MM.1S (cell line): ENCODE measurements around the gene DUSP23.

Experiments used
- DNase-seq: peaks from one replicate; pipeline ENCODE4 v3.0.0-alpha.2; 2015
- H2AFZ ChIP-seq: fragments of 300-600 bp; sonication (generic); 2 replicates; pipeline ENCODE4 v1.6.0; 2016; ENCODE audit warnings: antibody characterized with exemption, low read length
- H3F3A ChIP-seq: fragments of 300-600 bp; sonication (generic); 2 replicates; pipeline ENCODE4 v1.6.1; 2016; ENCODE audit warnings: mild to moderate bottlenecking, antibody characterized with exemption, low read length, moderate library complexity, mixed read lengths; ENCODE audit not compliant: insufficient read depth
- H3K27ac ChIP-seq: fragments of 300-600 bp; sonication (generic); 2 replicates; pipeline ENCODE4 v1.5.1; 2016; ENCODE audit warnings: mild to moderate bottlenecking, low read length
- H3K27me3 ChIP-seq: fragments of 300-600 bp; sonication (generic); replicated peaks from 2 replicates; pipeline ENCODE4 v1.6.0; 2016; ENCODE audit warnings: low read length; ENCODE audit not compliant: insufficient read depth
- H3K36me3 ChIP-seq: fragments of 300-600 bp; sonication (generic); replicated peaks from 2 replicates; pipeline ENCODE4 v1.6.1; 2016; ENCODE audit warnings: mild to moderate bottlenecking, low read length, mixed read lengths; ENCODE audit not compliant: insufficient read depth
- H3K4me1 ChIP-seq: fragments of 300-600 bp; sonication (generic); 2 replicates; pipeline ENCODE4 v1.6.1; 2016; ENCODE audit warnings: low read length, mixed read lengths
- H3K4me2 ChIP-seq: fragments of 300-600 bp; sonication (generic); 2 replicates; pipeline ENCODE4 v1.6.0; 2016; ENCODE audit warnings: low read depth, low read length
- H3K4me3 ChIP-seq: fragments of 300-600 bp; sonication (generic); 2 replicates; pipeline ENCODE4 v1.5.1; 2016; ENCODE audit warnings: low read length, mixed read lengths
- H3K79me2 ChIP-seq: fragments of 300-600 bp; sonication (generic); 2 replicates; pipeline ENCODE4 v1.6.1; 2016; ENCODE audit warnings: mixed run types, low read length, mixed read lengths
- H3K9ac ChIP-seq: fragments of 300-600 bp; sonication (generic); 2 replicates; pipeline ENCODE4 v1.6.1; 2016; ENCODE audit warnings: low read length, mixed read lengths
- H3K9me2 ChIP-seq: fragments of 300-600 bp; sonication (generic); replicated peaks from 2 replicates; pipeline ENCODE4 v1.6.1; 2016; ENCODE audit warnings: mild to moderate bottlenecking, low read length, mixed read lengths; ENCODE audit not compliant: insufficient read depth
- H3K9me3 ChIP-seq: fragments of 300-600 bp; sonication (generic); replicated peaks from 2 replicates; pipeline ENCODE4 v1.6.1; 2016; ENCODE audit warnings: mild to moderate bottlenecking, low read length, mixed read lengths; ENCODE audit not compliant: insufficient read depth
- H4K20me1 ChIP-seq: fragments of 300-600 bp; sonication (generic); 2 replicates; pipeline ENCODE4 v1.6.1; 2016; ENCODE audit warnings: mild to moderate bottlenecking, low read length, moderate library complexity, mixed read lengths; ENCODE audit not compliant: insufficient read depth
- CTCF ChIP-seq: fragments of 300-600 bp; sonication (generic); IDR thresholded peaks from 2 replicates; pipeline ENCODE4 v1.5.1; 2016; ENCODE audit warnings: antibody characterized with exemption, low read length, mixed read lengths
- EZH2 ChIP-seq: fragments of 300-600 bp; sonication (generic); optimal IDR thresholded peaks from 2 replicates; pipeline ENCODE3; 2017; ENCODE audit warnings: low read depth, mild to moderate bottlenecking, antibody characterized with exemption, low read length, mixed read lengths
- EZH2phosphoT487 ChIP-seq: fragments of 300-600 bp; sonication (generic); IDR thresholded peaks from 2 replicates; pipeline ENCODE4 v1.6.1; 2018; ENCODE audit warnings: antibody characterized with exemption, low read length

DUSP23 gene

GRCh38 chr1:159780583-159781582 is at the start of gene DUSP23:
TSS of gene DUSP23 (plus strand) at chr1:159780962. CDS start at chr1:159781101, 139 bp downstream.
- Histone ChIP-seq H3K36me3 (no peaks in the 10 kb centered on the region), H3K9me3 (no peaks in the 10 kb centered on the region), H4K20me1 (no peaks in the 10 kb centered on the region), H3K9me2 (no peaks in the 10 kb centered on the region), H3F3A (no peaks in the 10 kb centered on the region), H3K4me1 (peaks cover 10% of the 10 kb centered on the region; the same call in 1 of the 2 replicates), H3K9ac (peak within 1 kb of the TSS; percentile 67), H3K79me2 (0 out of 2 replicates have a peak, but pooled peaks cover 8% of the 10 kb centered on the region), H3K27ac (no peak within 1 kb of the TSS), H3K27me3 (no peaks in the 10 kb centered on the region), H3K4me2 (peak within 1 kb of the TSS; percentile 90), H3K4me3 (peak within 1 kb of the TSS; percentile 86), H2AFZ (peak within 1 kb of the TSS; percentile 99)
- DNase-seq: peak; percentile 100
- no peak for TF ChIP-seq EZH2phosphoT487
- TF ChIP-seq CTCF: peak; percentile 98

- Histone ChIP-seq H3K79me2 (no peaks in the 10 kb centered on the region), H3K9me3 (no peaks in the 10 kb centered on the region), H4K20me1 (no peaks in the 10 kb centered on the region), H3K4me1 (no peaks in the 10 kb centered on the region), H2AFZ (no peak overlapping the region), H3K9me2 (no peaks in the 10 kb centered on the region), H3K9ac (no peak overlapping the region), H3F3A (no peaks in the 10 kb centered on the region), H3K4me3 (no peak overlapping the region), H3K4me2 (no peak overlapping the region), H3K27me3 (no peaks in the 10 kb centered on the region), H3K36me3 (no peaks in the 10 kb centered on the region), H3K27ac (no peak overlapping the region)
- no peak for TF ChIP-seq EZH2phosphoT487
- no peak for TF ChIP-seq EZH2
- TF ChIP-seq CTCF: no peak
- DNase-seq: no peak
These were observed 43.4 kb upstream of the DUSP23 start for GRCh38 chr1:159737238-159737916.

GRCh38 chr1:159743651-159744410 is 36.9 kb upstream of the DUSP23 start:
- no peak for DNase-seq
- Histone ChIP-seq H3K4me3 (no peak overlapping the region), H3K27me3 (no peaks in the 10 kb centered on the region), H3K9me3 (no peaks in the 10 kb centered on the region), H3F3A (no peaks in the 10 kb centered on the region), H2AFZ (no peak overlapping the region), H3K9ac (no peak overlapping the region), H3K4me2 (no peak overlapping the region), H3K36me3 (no peaks in the 10 kb centered on the region), H3K9me2 (no peaks in the 10 kb centered on the region), H3K4me1 (no peaks in the 10 kb centered on the region), H3K27ac (no peak overlapping the region), H4K20me1 (no peaks in the 10 kb centered on the region), H3K79me2 (no peaks in the 10 kb centered on the region)
- TF ChIP-seq EZH2 (no peak), CTCF (no peak), EZH2phosphoT487 (no peak)
